OCI-LY7 (cell line): ENCODE data around the gene REXO1. TPM values are rescaled to one million over a fixed set of nuclear protein-coding genes. Genes with fewer than 3 reads are reported as not detected.

Experiments used
- BruUV-seq: library from RNA; stranded (reverse); fragments of 400-500 nt; replicated peaks from 2 replicates; lab custom pipeline; 2021; lab: Mats Ljungman, UMichigan
- CTCF ChIA-PET: fragments of 300-600 bp; sonication (Branson Sonifier 250); formaldehyde crosslinking; loops from one replicate; lab custom pipeline; 2022; ENCODE audit warnings: antibody characterized with exemption; ENCODE audit not compliant: unreplicated experiment; lab: Charles Lee
- POLR2A ChIA-PET: fragments of 300-600 bp; sonication (Branson Sonifier 250); formaldehyde crosslinking; loops from one replicate; lab custom pipeline; 2022; ENCODE audit warnings: antibody characterized with exemption; lab: Charles Lee
- DNase-seq: peaks from one replicate; pipeline ENCODE4 v3.0.0-alpha.2; 2015; ENCODE audit warnings: low spot score
- H2AFZ ChIP-seq: fragments of 200-600 bp; sonication (generic), shearing (Covaris generic); 2 replicates; pipeline ENCODE4 v1.6.1; 2014; ENCODE audit warnings: mild to moderate bottlenecking, antibody characterized with exemption, low read length, moderate library complexity
- H3K27ac ChIP-seq: fragments of 200-600 bp; sonication (generic); 2 replicates; pipeline ENCODE4 v1.5.1; 2014; ENCODE audit warnings: mixed run types, low read depth, mild to moderate bottlenecking, moderate library complexity, low read length, inconsistent platforms; ENCODE audit not compliant: poor library complexity, severe bottlenecking
- H3K36me3 ChIP-seq: fragments of 200-600 bp; sonication (generic); 2 replicates; pipeline ENCODE4 v1.6.1; 2014; ENCODE audit warnings: mild to moderate bottlenecking, antibody characterized with exemption, low read length, moderate library complexity, mixed read lengths; ENCODE audit not compliant: insufficient read depth
- H3K4me1 ChIP-seq: fragments of 200-600 bp; sonication (generic); 2 replicates; pipeline ENCODE4 v1.5.1; 2014; ENCODE audit warnings: mild to moderate bottlenecking, low read length; ENCODE audit not compliant: insufficient read depth, poor library complexity, severe bottlenecking
- H3K4me2 ChIP-seq: fragments of 200-600 bp; sonication (generic); 2 replicates; pipeline ENCODE4 v1.6.1; 2014; ENCODE audit warnings: mild to moderate bottlenecking, low read length
- H3K4me3 ChIP-seq: fragments of 200-600 bp; sonication (generic); 2 replicates; pipeline ENCODE4 v1.5.1; 2014; ENCODE audit warnings: mild to moderate bottlenecking, low read depth, low read length; ENCODE audit not compliant: poor library complexity, severe bottlenecking
- H3K79me2 ChIP-seq: fragments of 200-600 bp; sonication (generic); 2 replicates; pipeline ENCODE4 v1.6.1; 2016; ENCODE audit warnings: low read depth, mild to moderate bottlenecking, low read length, moderate library complexity, mixed read lengths; ENCODE audit not compliant: insufficient read depth
- H3K9me2 ChIP-seq: fragments of 200-600 bp; sonication (generic); 2 replicates; pipeline ENCODE4 v1.6.1; 2016; ENCODE audit warnings: mild to moderate bottlenecking, low read length, mixed read lengths; ENCODE audit not compliant: insufficient read depth
- H3K9me3 ChIP-seq: fragments of 200-600 bp; sonication (generic); 2 replicates; pipeline ENCODE4 v1.6.1; 2014; ENCODE audit warnings: mild to moderate bottlenecking, mixed run types, low read length, mixed read lengths
- H4K20me1 ChIP-seq: fragments of 200-600 bp; sonication (generic); 2 replicates; pipeline ENCODE4 v1.6.1; 2014; ENCODE audit warnings: mild to moderate bottlenecking, antibody characterized with exemption, low read length, moderate library complexity, mixed read lengths; ENCODE audit not compliant: insufficient read depth
- EZH2phosphoT487 ChIP-seq: fragments of 200-600 bp; sonication (generic); IDR thresholded peaks from 2 replicates; pipeline ENCODE4 v1.6.1; 2018; ENCODE audit warnings: low read depth, borderline replicate concordance, mild to moderate bottlenecking, mixed run types, antibody characterized with exemption, low read length, moderate library complexity, mixed read lengths
- intact Hi-C: fragments of 100-400 bp; cut with micrococcal nuclease; formaldehyde crosslinking; loops from one replicate; pipeline ENCODE4 v1.10.0; 2022; ENCODE audit not compliant: unreplicated experiment
- total RNA-seq, 2 experiments: library from RNA; depleted of rRNA in 1 of 2; stranded (reverse); fragments of >200 nt in 1 of 2; shearing (Covaris generic) in 1 of 2; gene quantifications; 2 replicates each; pipeline ENCODE4 v1.2.3, GENCODE V29; 2014 to 2022
- TF ChIP-seq, protein P1 (sequence below): fragments of 200-600 bp; sonication (generic); conservative IDR thresholded peaks from 2 replicates; pipeline ENCODE4 v1.5.1; 2014; ENCODE audit warnings: mild to moderate bottlenecking, antibody characterized with exemption, low read length, moderate library complexity, mixed read lengths

Gene REXO1
- total RNA-seq, 2 experiments from 2014 or later: 24.0 to 52.8 TPM

DNA sequence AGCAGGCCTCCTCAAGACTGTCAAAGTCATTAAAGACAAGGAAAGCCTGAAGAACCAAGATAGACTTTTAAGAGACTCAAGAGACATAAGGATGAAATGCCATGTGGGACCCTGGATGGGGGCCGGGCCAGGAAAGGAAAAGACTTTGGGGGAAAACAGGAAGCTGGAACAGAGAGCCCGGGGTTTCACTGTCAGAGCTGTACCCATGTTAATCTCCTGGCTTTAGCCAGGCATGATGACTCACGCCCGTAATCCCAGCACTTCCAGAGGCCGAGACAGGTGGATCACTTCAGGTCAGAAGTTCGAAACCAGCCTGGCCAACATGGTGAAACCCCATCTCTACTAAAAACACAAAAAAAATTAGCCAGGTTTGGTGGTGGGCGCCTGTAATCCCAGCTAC lies 20.7 kb upstream of the REXO1 start:
- Histone ChIP-seq H3K36me3 (peaks cover 56% of the 10 kb centered on the region), H3K9me3 (no peaks in the 10 kb centered on the region), H3K79me2 (peaks cover 18% of the 10 kb centered on the region), H3K4me2 (no peak overlapping the region), H3K4me1 (peaks cover 16% of the 10 kb centered on the region), H2AFZ (no peak overlapping the region), H4K20me1 (peaks cover 3% of the 10 kb centered on the region; the same call in 1 of the 2 replicates), H3K27ac (no peak overlapping the region), H3K4me3 (no peak overlapping the region), H3K9me2 (no peaks in the 10 kb centered on the region)
- no peak for DNase-seq
- intact Hi-C loops: no loop called here
- POLR2A ChIA-PET: no interaction called here
- TF ChIP-seq, protein P1, sequence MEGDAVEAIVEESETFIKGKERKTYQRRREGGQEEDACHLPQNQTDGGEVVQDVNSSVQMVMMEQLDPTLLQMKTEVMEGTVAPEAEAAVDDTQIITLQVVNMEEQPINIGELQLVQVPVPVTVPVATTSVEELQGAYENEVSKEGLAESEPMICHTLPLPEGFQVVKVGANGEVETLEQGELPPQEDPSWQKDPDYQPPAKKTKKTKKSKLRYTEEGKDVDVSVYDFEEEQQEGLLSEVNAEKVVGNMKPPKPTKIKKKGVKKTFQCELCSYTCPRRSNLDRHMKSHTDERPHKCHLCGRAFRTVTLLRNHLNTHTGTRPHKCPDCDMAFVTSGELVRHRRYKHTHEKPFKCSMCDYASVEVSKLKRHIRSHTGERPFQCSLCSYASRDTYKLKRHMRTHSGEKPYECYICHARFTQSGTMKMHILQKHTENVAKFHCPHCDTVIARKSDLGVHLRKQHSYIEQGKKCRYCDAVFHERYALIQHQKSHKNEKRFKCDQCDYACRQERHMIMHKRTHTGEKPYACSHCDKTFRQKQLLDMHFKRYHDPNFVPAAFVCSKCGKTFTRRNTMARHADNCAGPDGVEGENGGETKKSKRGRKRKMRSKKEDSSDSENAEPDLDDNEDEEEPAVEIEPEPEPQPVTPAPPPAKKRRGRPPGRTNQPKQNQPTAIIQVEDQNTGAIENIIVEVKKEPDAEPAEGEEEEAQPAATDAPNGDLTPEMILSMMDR: no peak
- no peak for TF ChIP-seq EZH2phosphoT487
- CTCF ChIA-PET: no interaction called here
- BruUV-seq: no TSS peak

- H3K79me2 ChIP-seq: peaks cover 4% of the 10 kb centered on the region
- peaks cover 40% of the 10 kb centered on the region for H3K36me3 ChIP-seq
- H4K20me1 ChIP-seq: no peaks in the 10 kb centered on the region
- BruUV-seq: no TSS peak
- H3K27ac ChIP-seq: no peak overlapping the region
- POLR2A ChIA-PET: no interaction called here
- intact Hi-C loops: no loop called here
- TF ChIP-seq EZH2phosphoT487: no peak
- TF ChIP-seq, protein P1: no peak
- no peak overlapping the region for H3K4me3 ChIP-seq
- no peak overlapping the region for H3K4me2 ChIP-seq
- no peak for DNase-seq
- CTCF ChIA-PET: no interaction called here
- no peaks in the 10 kb centered on the region for H3K9me3 ChIP-seq
- peaks cover 8% of the 10 kb centered on the region for H3K4me1 ChIP-seq
- H3K9me2 ChIP-seq: no peaks in the 10 kb centered on the region
- no peak overlapping the region for H2AFZ ChIP-seq
Observed at GRCh38 chr19:1867349-1867724, 19.1 kb upstream of the REXO1 start.

- DNase-seq: no peak
- Histone ChIP-seq H3K36me3 (peaks cover 42% of the 10 kb centered on the region), H4K20me1 (peaks cover 3% of the 10 kb centered on the region; the same call in 1 of the 2 replicates), H3K4me1 (peaks cover 8% of the 10 kb centered on the region), H3K4me2 (no peak overlapping the region), H2AFZ (no peak overlapping the region), H3K27ac (no peak overlapping the region), H3K9me2 (no peaks in the 10 kb centered on the region), H3K9me3 (no peaks in the 10 kb centered on the region), H3K79me2 (peaks cover 8% of the 10 kb centered on the region), H3K4me3 (no peak overlapping the region)
- CTCF ChIA-PET: no interaction called here
- POLR2A ChIA-PET: interaction anchor here (0.7 kb wide), 1 partner anchor 17 kb away, joined by 4 read pairs; no protein-coding TSS in a partner anchor
- TF ChIP-seq, protein P1: no peak
- no peak for TF ChIP-seq EZH2phosphoT487
- intact Hi-C loops: no loop called here
- no TSS peak for BruUV-seq
Observed at GRCh38 chr19:1866693-1867348, 18.5 kb upstream of the REXO1 start.
